ENCODE measurements around the gene KIR2DL3.
"Not testable (repeated sequence)": the region's sequence is repeated elsewhere in the genome, so short reads cannot be mapped to it uniquely, and the experiment has no call there.

KIR2DL3 gene

DNA sequence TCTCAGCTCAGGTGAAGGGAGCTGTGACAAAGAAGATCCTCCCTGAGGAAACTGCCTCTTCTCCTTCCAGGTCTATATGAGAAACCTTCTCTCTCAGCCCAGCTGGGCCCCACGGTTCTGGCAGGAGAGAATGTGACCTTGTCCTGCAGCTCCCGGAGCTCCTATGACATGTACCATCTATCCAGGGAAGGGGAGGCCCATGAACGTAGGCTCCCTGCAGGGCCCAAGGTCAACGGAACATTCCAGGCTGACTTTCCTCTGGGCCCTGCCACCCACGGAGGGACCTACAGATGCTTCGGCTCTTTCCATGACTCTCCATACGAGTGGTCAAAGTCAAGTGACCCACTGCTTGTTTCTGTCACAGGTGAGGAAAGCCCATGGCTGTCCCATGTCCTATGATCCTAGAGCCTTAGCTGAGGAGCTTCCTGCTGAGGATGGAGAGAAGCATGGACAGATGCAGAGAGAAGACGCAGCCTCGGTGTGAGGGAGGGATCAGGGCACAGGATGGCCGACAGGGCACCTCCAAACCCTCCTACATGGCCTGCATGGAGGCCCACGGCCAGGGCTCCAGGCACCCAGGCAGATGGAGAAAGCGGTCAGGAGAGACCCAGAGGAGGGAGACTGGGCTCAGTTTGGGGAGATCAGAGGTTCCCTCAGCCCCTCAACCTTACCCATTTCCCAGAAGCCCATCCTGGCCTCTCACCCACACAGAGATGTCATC, 36.9 kb downstream of the KIR2DL3 start:
- H3K9ac ChIP-seq (ENCODE audit: low read depth, low read length); H3K4me3 ChIP-seq (ENCODE audit: low read length); H3K27ac ChIP-seq (ENCODE audit: low read depth, low read length); H3K9me3 ChIP-seq (ENCODE audit: insufficient read depth, low read depth, low read length); H3K27me3 ChIP-seq (ENCODE audit: insufficient read depth, low read length); H3K36me3 ChIP-seq (ENCODE audit: insufficient read depth, low read length); H3K4me1 ChIP-seq (ENCODE audit: insufficient read depth, low read length): not testable (repeated sequence)
- WGBS = 79% methylated on average over 11 of the region's 12 CpGs

DNA sequence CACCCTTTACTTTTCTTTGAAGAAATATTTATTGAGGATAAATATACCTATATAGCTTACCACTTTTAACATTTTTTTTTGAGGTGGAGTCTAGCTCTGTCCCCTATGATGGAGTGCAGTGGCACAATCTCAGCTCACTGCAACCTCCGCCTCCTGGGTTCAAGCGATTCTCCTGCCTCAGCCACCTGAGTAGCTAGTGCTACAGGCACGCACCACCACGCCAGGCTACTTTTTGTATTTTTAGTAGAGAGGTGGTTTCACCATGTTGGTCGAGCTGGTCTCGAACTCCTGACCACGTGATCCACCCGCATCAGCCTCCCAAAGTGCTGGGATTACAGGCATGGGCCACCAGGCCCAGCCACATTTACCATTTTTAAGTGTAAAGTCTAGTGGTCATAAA, 37.5 kb downstream of the KIR2DL3 start:
- H3K4me1 ChIP-seq (ENCODE audit: insufficient read depth, low read length); H3K9ac ChIP-seq (ENCODE audit: low read depth, low read length); H3K4me3 ChIP-seq (ENCODE audit: low read length); H3K27me3 ChIP-seq (ENCODE audit: insufficient read depth, low read length); H3K36me3 ChIP-seq (ENCODE audit: insufficient read depth, low read length); H3K9me3 ChIP-seq (ENCODE audit: insufficient read depth, low read depth, low read length); H3K27ac ChIP-seq (ENCODE audit: low read depth, low read length): not testable (repeated sequence)
- WGBS = 79% methylated on average over 8 of the region's 8 CpGs

- not testable (repeated sequence) for H3K27me3 ChIP-seq (ENCODE audit: insufficient read depth, low read length); H3K4me1 ChIP-seq (ENCODE audit: insufficient read depth, low read length); H3K9me3 ChIP-seq (ENCODE audit: insufficient read depth, low read depth, low read length); H3K36me3 ChIP-seq (ENCODE audit: insufficient read depth, low read length); H3K27ac ChIP-seq (ENCODE audit: low read depth, low read length); H3K4me3 ChIP-seq (ENCODE audit: low read length); H3K9ac ChIP-seq (ENCODE audit: low read depth, low read length)
- WGBS = 67% methylated on average over 1 of the region's 4 CpGs
Observed at GRCh38 chr19:54777851-54778250, 39.5 kb downstream of the KIR2DL3 start.

- not testable (repeated sequence) for H3K4me1 ChIP-seq (ENCODE audit: insufficient read depth, low read length); H3K4me3 ChIP-seq (ENCODE audit: low read length); H3K36me3 ChIP-seq (ENCODE audit: insufficient read depth, low read length); H3K27me3 ChIP-seq (ENCODE audit: insufficient read depth, low read length); H3K27ac ChIP-seq (ENCODE audit: low read depth, low read length); H3K9ac ChIP-seq (ENCODE audit: low read depth, low read length)
- 76% methylated on average over 5 of the region's 7 CpGs for WGBS
- H3K9me3 ChIP-seq (ENCODE audit: insufficient read depth, low read depth, low read length) = peaks cover 10% of the 10 kb centered on the region; the same call in 1 of the 2 replicates
Observed at GRCh38 chr19:54778896-54779295, 40.6 kb downstream of the KIR2DL3 start.

GRCh38 chr19:54782916-54783315, 44.6 kb downstream of the KIR2DL3 start:
- peaks cover 30% of the 10 kb centered on the region for H3K9me3 ChIP-seq (ENCODE audit: insufficient read depth, low read depth, low read length)
- not testable (repeated sequence) for H3K4me3 ChIP-seq (ENCODE audit: low read length); H3K27ac ChIP-seq (ENCODE audit: low read depth, low read length); H3K36me3 ChIP-seq (ENCODE audit: insufficient read depth, low read length); H3K4me1 ChIP-seq (ENCODE audit: insufficient read depth, low read length); H3K27me3 ChIP-seq (ENCODE audit: insufficient read depth, low read length); H3K9ac ChIP-seq (ENCODE audit: low read depth, low read length)
- WGBS = 69% methylated on average over 3 of the region's 4 CpGs

DNA sequence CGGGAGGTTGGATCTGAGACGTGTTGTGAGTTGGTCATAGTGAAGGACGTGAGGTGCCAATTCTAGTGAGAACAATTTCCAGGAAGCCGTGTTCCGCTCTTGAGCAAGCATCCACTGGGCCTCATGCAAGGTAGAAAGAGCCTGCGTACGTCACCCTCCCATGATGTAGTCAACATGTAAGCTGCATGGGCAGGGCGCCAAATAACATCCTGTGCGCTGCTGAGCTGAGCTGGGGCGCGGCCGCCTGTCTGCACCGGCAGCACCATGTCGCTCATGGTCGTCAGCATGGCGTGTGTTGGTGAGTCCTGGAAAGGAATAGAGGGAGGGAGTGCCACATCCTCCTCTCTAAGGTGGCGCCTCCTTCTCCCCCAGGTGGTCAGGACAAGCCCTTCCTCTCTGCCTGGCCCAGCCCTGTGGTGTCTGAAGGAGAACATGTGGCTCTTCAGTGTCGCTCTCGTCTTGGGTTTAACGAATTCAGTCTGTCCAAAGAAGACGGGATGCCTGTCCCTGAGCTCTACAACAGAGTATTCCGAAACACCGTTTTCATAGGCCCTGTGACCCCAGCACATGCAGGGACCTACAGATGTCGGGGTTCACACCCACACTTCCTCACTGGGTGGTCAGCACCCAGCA, 47.9 kb downstream of the KIR2DL3 start:
- H3K9me3 ChIP-seq (ENCODE audit: insufficient read depth, low read depth, low read length) = peaks cover 59% of the 10 kb centered on the region
- not testable (repeated sequence) for H3K4me3 ChIP-seq (ENCODE audit: low read length); H3K27me3 ChIP-seq (ENCODE audit: insufficient read depth, low read length); H3K36me3 ChIP-seq (ENCODE audit: insufficient read depth, low read length); H3K27ac ChIP-seq (ENCODE audit: low read depth, low read length); H3K4me1 ChIP-seq (ENCODE audit: insufficient read depth, low read length); H3K9ac ChIP-seq (ENCODE audit: low read depth, low read length)
- WGBS = 85% methylated on average over 24 of the region's 24 CpGs

DNA sequence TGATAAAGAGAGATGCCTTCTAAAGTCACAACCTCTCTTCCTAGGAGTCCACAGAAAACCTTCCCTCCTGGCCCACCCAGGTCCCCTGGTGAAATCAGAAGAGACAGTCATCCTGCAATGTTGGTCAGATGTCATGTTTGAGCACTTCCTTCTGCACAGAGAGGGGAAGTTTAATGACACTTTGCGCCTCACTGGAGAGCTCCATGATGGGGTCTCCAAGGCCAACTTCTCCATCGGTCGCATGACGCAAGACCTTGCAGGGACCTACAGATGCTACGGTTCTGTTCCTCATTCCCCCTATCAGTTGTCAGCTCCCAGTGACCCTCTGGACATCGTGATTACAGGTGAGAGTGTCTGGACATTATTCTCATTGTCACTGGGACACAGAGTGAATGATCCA, 49.8 kb downstream of the KIR2DL3 start:
- H3K36me3 ChIP-seq (ENCODE audit: insufficient read depth, low read length); H3K9ac ChIP-seq (ENCODE audit: low read depth, low read length); H3K4me3 ChIP-seq (ENCODE audit: low read length); H3K27me3 ChIP-seq (ENCODE audit: insufficient read depth, low read length); H3K27ac ChIP-seq (ENCODE audit: low read depth, low read length); H3K4me1 ChIP-seq (ENCODE audit: insufficient read depth, low read length): not testable (repeated sequence)
- WGBS = 81% methylated on average over 6 of the region's 6 CpGs
- peaks cover 58% of the 10 kb centered on the region for H3K9me3 ChIP-seq (ENCODE audit: insufficient read depth, low read depth, low read length)

GRCh38 chr19:54790711-54791110, 52.4 kb downstream of the KIR2DL3 start:
- no peak overlapping the region for H3K4me3 ChIP-seq (ENCODE audit: low read length)
- no peaks in the 10 kb centered on the region for H3K4me1 ChIP-seq (ENCODE audit: insufficient read depth, low read length)
- no peak overlapping the region for H3K9ac ChIP-seq (ENCODE audit: low read depth, low read length)
- no peaks in the 10 kb centered on the region for H3K36me3 ChIP-seq (ENCODE audit: insufficient read depth, low read length)
- peaks cover 57% of the 10 kb centered on the region for H3K9me3 ChIP-seq (ENCODE audit: insufficient read depth, low read depth, low read length)
- WGBS = 52% methylated on average over 5 of the region's 5 CpGs
- H3K27ac ChIP-seq (ENCODE audit: low read depth, low read length) = no peak overlapping the region
- H3K27me3 ChIP-seq (ENCODE audit: insufficient read depth, low read length) = no peaks in the 10 kb centered on the region

DNA sequence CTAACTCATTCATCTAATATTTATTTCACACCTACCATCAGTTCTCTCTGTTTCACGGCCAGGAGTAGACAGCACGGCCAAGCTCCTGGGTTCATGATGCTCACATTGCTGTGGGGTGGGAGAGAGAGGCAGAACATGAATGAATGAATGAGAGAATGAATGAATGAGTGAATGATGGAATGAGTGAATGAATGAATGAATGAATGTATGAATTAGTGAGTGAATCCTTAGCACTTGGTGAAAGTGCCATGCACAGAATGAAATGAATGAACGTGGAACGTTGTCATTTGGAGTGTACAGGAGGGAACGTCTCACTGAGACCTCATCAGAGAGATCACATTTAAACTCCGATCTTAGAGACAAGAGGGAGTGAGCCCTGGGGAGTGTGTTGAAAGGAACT, 53.2 kb downstream of the KIR2DL3 start:
- Histone ChIP-seq H3K27ac (ENCODE audit: low read depth, low read length) (no peak overlapping the region), H3K9me3 (ENCODE audit: insufficient read depth, low read depth, low read length) (peaks cover 49% of the 10 kb centered on the region), H3K4me3 (ENCODE audit: low read length) (no peak overlapping the region), H3K36me3 (ENCODE audit: insufficient read depth, low read length) (no peaks in the 10 kb centered on the region), H3K27me3 (ENCODE audit: insufficient read depth, low read length) (no peaks in the 10 kb centered on the region), H3K9ac (ENCODE audit: low read depth, low read length) (no peak overlapping the region), H3K4me1 (ENCODE audit: insufficient read depth, low read length) (no peaks in the 10 kb centered on the region)
- WGBS = 81% methylated on average over 6 of the region's 6 CpGs

DNA sequence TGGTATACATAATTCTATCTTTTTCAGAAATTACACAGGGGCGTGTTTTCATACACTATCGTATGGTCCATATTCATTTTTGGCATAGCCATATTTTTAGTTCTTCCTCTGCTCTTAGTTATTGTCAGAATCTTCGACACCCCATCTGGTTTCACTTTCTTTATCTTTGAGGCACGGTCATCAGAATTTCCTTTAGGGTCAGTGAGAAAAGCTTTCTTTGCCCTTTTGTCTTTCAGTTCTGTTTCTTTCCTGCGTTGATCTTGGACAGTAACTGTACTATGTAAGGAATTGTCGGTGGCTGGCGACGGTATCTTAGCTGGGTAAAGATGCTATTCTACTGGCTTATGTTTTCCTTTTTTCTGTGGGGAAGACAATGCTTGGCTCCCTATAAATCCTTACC, 54.5 kb downstream of the KIR2DL3 start:
- Histone ChIP-seq H3K9ac (ENCODE audit: low read depth, low read length) (no peak overlapping the region), H3K27me3 (ENCODE audit: insufficient read depth, low read length) (no peaks in the 10 kb centered on the region), H3K9me3 (ENCODE audit: insufficient read depth, low read depth, low read length) (peaks cover 39% of the 10 kb centered on the region), H3K36me3 (ENCODE audit: insufficient read depth, low read length) (no peaks in the 10 kb centered on the region), H3K27ac (ENCODE audit: low read depth, low read length) (no peak overlapping the region), H3K4me1 (ENCODE audit: insufficient read depth, low read length) (no peaks in the 10 kb centered on the region), H3K4me3 (ENCODE audit: low read length) (no peak overlapping the region)
- whole genome bisulfite sequencing = 83% methylated on average over 8 of the region's 8 CpGs

DNA sequence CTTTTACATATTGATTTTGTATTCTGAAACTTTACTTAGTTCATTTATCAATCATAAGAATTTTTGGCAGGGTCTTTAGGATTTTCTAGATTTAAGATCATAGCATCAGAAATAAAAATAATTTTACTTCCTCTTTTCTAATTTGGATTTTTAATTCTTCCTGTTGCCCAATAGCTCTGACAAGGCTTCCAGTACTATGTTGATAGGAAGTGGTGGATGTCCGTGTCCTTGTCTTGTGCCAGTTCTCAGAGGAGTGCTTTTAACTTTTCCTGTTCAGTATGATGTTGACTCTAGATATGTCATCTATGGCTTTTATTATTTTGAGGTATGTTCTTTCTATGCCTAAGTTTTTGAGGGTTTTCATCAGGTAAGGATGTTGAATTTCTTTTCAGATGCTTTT, 57.4 kb downstream of the KIR2DL3 start:
- H3K9me3 ChIP-seq (ENCODE audit: insufficient read depth, low read depth, low read length) = peaks cover 14% of the 10 kb centered on the region
- no peak overlapping the region for H3K27ac ChIP-seq (ENCODE audit: low read depth, low read length)
- no peak overlapping the region for H3K4me3 ChIP-seq (ENCODE audit: low read length)
- 55% methylated on average over 1 of the region's 1 CpG for WGBS
- no peaks in the 10 kb centered on the region for H3K4me1 ChIP-seq (ENCODE audit: insufficient read depth, low read length)
- H3K27me3 ChIP-seq (ENCODE audit: insufficient read depth, low read length) = no peaks in the 10 kb centered on the region
- H3K36me3 ChIP-seq (ENCODE audit: insufficient read depth, low read length) = no peaks in the 10 kb centered on the region
- no peak overlapping the region for H3K9ac ChIP-seq (ENCODE audit: low read depth, low read length)

Measured in HUES64 (cell line).